Measurements from ENCODE around the gene CASP10.

- TF ChIP-seq POLR2AphosphoS5 (IDR thresholded peaks at IDR 0.05; ENCODE audit: low read depth, low read length) (no peak), POLR2A (IDR thresholded peaks at IDR 0.05; ENCODE audit: low read depth, low read length) (no peak), TAF1 (IDR thresholded peaks at IDR 0.05; ENCODE audit: borderline replicate concordance, low read depth, low read length) (no peak)
These were observed 40.4 kb downstream of the CASP10 start for GRCh38 chr2:201223089-201224073.

Measured in GM12892 (cell line).